ENCODE data around the gene ADGRL3.
"Not testable (repeated sequence)": the region's sequence is repeated elsewhere in the genome, so short reads cannot be mapped to it uniquely, and the experiment has no call there.

The ADGRL3 gene

DNA sequence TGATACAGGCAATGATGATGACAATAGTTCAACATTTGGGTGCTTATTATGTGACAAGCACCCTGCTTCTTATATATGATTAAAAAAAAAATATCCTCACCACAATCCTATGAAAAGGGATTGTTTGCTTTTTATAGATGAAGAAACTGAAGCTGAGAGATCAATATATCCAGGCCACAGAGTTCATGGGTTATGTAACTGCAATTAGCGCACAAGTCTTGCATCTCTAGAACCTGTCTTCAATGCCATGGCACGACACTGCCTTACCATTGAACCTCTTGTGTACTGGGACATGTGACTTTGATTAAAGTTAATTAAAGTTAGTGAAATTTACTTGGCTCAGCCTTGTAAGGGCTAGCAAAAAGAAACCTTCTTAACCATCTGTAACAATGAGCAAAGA is 599.7 kb downstream of the ADGRL3 start:
- Mint-ChIP-seq H3K36me3 (ENCODE audit: low read depth) (no peaks in the 10 kb centered on the region), H3K27ac (no peak overlapping the region), H3K4me1 (ENCODE audit: low read depth) (no peaks in the 10 kb centered on the region), H3K27me3 (no peaks in the 10 kb centered on the region), H3K9me3 (peaks cover 21% of the 10 kb centered on the region), H3K4me3 (no peak overlapping the region)

DNA sequence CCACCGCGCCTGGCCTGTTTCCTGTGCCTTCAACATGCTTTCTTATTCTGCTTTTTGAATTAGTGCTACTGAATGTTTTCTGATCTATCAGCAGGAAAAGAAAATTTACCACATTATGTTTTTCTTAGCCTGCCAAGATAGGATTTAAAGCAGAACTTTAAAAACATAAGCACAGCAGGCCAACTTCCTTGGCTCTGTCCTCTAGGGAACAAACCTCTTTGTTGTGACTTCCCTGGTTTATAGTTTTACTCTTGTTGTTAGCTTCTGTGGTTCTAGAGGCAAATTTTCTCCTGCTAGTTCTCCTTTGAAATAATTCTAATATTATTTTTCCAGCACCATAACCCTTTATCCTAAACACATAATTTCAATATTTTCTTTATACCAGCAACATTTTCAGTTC is 605.1 kb downstream of the ADGRL3 start:
- Mint-ChIP-seq H3K27ac (no peak overlapping the region), H3K4me3 (no peak overlapping the region), H3K36me3 (ENCODE audit: low read depth) (no peaks in the 10 kb centered on the region), H3K9me3 (peaks cover 19% of the 10 kb centered on the region), H3K4me1 (ENCODE audit: low read depth) (no peaks in the 10 kb centered on the region), H3K27me3 (no peaks in the 10 kb centered on the region)

DNA sequence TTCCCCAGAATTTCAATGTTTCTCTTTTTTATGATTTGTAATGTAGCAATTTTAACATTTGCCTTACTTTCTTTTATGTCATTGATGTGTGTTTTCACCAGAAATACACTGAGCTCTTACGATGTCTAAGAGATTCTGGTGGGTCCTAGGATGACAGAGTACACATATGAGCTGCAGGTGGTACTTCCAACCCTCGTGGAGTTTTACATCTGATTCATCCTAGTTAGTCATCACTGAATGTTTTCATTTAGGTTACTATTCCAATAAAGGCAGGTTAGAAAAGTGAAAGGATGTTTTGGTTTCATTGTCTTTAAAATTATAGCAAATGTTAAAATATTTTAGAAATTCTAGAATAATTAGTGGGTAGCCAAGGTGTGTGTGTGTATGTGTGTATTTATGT is 605.9 kb downstream of the ADGRL3 start:
- H3K27me3 Mint-ChIP-seq: no peaks in the 10 kb centered on the region
- no peak overlapping the region for H3K4me3 Mint-ChIP-seq
- no peaks in the 10 kb centered on the region for H3K36me3 Mint-ChIP-seq (ENCODE audit: low read depth)
- H3K4me1 Mint-ChIP-seq (ENCODE audit: low read depth): no peaks in the 10 kb centered on the region
- no peak overlapping the region for H3K27ac Mint-ChIP-seq
- H3K9me3 Mint-ChIP-seq: peaks cover 19% of the 10 kb centered on the region

DNA sequence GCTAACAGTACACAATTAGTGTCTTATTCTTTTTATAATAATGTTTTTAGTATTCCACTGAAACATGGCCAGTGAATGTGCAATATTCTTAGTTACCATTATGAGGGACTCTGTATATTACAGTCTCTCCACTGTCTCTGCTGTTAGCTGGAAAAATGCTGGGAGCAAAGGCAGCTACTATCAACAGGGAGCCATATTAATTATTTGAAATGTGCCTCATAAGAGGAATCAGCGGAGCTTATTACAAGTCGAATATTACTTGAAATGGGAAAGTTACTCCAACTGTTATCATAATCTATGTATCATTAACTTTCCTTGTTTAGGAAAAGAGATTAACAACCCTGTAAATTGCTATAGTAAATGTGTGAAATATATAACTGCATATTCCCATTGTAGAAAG is 612.0 kb downstream of the ADGRL3 start:
- Mint-ChIP-seq H3K27ac (no peak overlapping the region), H3K4me1 (ENCODE audit: low read depth) (no peaks in the 10 kb centered on the region), H3K36me3 (ENCODE audit: low read depth) (no peaks in the 10 kb centered on the region), H3K9me3 (peaks cover 3% of the 10 kb centered on the region), H3K4me3 (no peak overlapping the region), H3K27me3 (no peaks in the 10 kb centered on the region)

DNA sequence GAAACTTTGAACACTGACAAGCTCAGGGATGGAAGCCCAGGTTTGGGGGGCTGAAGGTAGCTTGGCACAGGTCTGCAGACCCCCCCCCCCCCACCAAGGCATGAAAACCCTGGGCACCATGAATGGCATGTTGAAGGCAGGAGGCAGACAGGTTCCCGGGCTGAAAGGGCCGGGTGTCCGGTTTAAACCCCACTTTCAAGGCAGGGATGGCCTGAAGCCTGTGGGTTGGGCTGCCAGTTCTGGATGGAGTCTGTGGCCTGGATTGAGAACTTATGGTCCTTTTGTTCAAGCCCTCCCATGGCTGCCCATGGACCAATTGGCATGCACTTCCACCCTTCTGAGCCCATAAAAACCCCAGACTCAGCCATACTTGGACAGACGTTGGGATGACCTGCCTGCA is 616.9 kb downstream of the ADGRL3 start:
- no peaks in the 10 kb centered on the region for H3K36me3 Mint-ChIP-seq (ENCODE audit: low read depth)
- no peaks in the 10 kb centered on the region for H3K4me1 Mint-ChIP-seq (ENCODE audit: low read depth)
- no peaks in the 10 kb centered on the region for H3K27me3 Mint-ChIP-seq
- peaks cover 6% of the 10 kb centered on the region for H3K9me3 Mint-ChIP-seq
- H3K4me3 Mint-ChIP-seq: no peak overlapping the region
- H3K27ac Mint-ChIP-seq: no peak overlapping the region

DNA sequence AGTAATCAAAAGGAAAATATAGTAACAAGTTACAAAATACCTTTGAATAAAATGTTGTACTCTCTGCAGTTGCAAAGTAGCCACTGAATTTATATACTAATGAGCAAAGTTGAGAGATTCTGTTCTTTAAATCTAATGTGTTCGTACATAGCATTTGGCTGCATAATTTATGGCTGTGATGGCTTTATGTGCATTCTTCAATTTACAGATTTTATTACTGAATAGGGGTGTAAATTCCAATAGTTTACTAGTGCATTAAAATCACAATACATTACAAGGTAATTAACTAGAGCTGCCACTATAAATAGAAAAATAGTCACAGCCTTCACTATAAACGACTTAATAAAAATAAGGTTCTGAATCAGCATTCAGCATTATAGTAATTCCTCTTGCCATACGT is 620.0 kb downstream of the ADGRL3 start:
- H3K27me3 Mint-ChIP-seq: no peaks in the 10 kb centered on the region
- H3K4me1 Mint-ChIP-seq (ENCODE audit: low read depth): no peaks in the 10 kb centered on the region
- no peaks in the 10 kb centered on the region for H3K36me3 Mint-ChIP-seq (ENCODE audit: low read depth)
- no peak overlapping the region for H3K4me3 Mint-ChIP-seq
- H3K9me3 Mint-ChIP-seq: peaks cover 6% of the 10 kb centered on the region
- no peak overlapping the region for H3K27ac Mint-ChIP-seq

DNA sequence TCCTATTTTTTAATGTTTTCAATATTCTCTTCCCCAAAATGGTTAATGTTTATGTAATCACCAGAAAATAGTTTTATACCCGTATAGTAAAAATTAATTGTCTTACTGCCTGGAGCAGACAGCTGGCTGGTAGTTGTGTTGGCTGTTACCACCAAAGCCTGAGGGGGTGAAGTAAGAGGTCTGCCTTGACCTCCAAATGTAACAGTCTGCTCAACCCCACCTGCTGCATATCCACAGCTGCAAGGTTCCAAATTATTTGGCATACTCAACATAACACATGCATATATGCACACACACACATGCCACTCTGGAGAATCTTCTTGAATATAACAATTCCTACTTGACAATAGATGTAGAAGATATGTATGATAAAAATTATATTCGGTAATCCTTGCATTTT is 624.3 kb downstream of the ADGRL3 start:
- no peak overlapping the region for H3K27ac Mint-ChIP-seq
- no peaks in the 10 kb centered on the region for H3K4me1 Mint-ChIP-seq (ENCODE audit: low read depth)
- peaks cover 9% of the 10 kb centered on the region for H3K9me3 Mint-ChIP-seq
- H3K36me3 Mint-ChIP-seq (ENCODE audit: low read depth): no peaks in the 10 kb centered on the region
- H3K4me3 Mint-ChIP-seq: no peak overlapping the region
- no peaks in the 10 kb centered on the region for H3K27me3 Mint-ChIP-seq

DNA sequence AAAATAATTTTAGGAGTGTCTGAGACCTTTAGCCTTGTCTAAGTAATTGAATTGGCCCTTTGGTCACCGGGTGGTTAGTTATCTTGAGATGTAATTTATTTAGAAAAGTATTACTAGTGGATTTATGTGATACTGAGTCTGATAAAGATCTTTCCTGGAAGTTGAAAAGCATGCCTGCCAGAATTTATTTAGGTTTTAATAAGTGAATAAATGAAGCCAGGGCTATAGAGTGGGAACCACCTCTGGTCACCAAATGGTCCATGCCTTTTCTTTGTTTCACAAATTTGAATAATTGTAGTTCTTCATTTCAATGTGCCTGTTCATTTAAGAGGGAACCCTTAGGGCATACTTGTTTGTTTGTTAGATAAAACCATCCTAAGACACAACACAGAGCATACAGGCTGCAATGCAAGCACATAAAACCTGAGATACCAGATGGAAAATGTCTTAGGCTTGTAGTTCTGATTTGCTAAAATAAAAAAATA is 627.8 kb downstream of the ADGRL3 start:
- Mint-ChIP-seq H3K27me3 (no peaks in the 10 kb centered on the region), H3K36me3 (ENCODE audit: low read depth) (no peaks in the 10 kb centered on the region)

DNA sequence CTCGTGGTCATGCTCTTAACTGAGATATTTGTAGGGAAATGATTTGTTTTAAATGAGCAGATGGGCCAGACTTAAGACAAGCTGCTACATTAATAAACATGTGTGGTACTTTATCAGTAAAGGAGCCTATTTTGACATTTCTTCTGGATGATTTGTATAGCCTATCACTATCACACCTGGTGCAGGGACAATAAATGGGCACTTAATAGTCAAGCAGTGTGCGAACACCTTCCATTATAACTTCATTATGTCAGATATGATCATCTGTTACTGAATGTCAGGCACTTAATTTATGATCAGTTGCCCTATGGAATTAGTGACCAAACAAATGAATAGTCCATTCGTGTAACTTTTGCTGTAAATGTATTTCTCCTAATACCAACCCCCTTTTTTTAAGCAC is 628.8 kb downstream of the ADGRL3 start:
- Mint-ChIP-seq H3K27ac (no peak overlapping the region), H3K9me3 (peaks cover 9% of the 10 kb centered on the region), H3K27me3 (no peaks in the 10 kb centered on the region), H3K36me3 (ENCODE audit: low read depth) (no peaks in the 10 kb centered on the region), H3K4me1 (ENCODE audit: low read depth) (no peaks in the 10 kb centered on the region), H3K4me3 (no peak overlapping the region)

More for the DNA sequence above, 627.8 kb downstream of the ADGRL3 start:
- H3K27ac Mint-ChIP-seq: no peak overlapping the region
- peaks cover 9% of the 10 kb centered on the region for H3K9me3 Mint-ChIP-seq
- H3K4me1 Mint-ChIP-seq (ENCODE audit: low read depth): no peaks in the 10 kb centered on the region
- no peak overlapping the region for H3K4me3 Mint-ChIP-seq

DNA sequence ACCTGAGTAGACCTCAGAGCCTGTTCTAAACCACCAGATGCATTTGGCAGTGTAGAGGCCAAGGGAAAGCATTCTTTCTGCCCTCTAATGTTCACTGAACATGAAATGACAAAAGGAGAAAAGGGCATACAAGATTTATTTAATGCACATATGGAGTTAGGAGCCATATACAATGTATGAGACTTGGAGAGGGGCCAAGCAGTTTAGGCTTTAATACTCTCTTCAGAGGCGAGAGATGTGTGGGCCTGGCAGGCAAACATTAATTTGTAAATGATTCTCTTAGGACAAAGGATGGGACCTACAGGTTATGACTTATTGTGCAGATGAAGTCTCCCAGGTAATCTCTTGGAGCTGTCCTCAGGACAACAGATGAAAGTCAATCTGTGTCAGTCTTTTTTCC is 631.9 kb downstream of the ADGRL3 start:
- Mint-ChIP-seq H3K4me3 (no peak overlapping the region), H3K36me3 (ENCODE audit: low read depth) (no peaks in the 10 kb centered on the region), H3K27ac (no peak overlapping the region), H3K9me3 (peaks cover 14% of the 10 kb centered on the region), H3K27me3 (no peaks in the 10 kb centered on the region), H3K4me1 (ENCODE audit: low read depth) (no peaks in the 10 kb centered on the region)

DNA sequence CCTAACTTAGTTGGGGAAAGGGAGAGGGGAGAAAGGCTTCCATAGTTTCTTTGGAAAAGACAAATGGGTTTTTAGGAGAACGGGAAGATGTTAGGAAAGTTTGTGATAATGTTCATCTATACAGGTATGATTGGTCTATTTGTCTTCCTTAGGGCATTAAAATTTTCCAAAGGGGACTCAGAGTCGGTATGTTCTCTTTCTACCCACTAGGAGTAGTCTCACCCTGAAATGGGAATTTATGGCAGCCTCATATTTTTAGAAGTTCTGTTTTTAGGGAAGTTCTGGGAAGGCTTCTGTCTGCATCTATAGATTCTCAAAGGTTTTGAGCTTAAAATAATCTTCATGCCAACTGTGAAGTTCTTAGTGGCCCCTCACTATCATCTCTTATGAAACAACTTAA is 637.3 kb downstream of the ADGRL3 start:
- Mint-ChIP-seq H3K4me3 (no peak overlapping the region), H3K36me3 (ENCODE audit: low read depth) (no peaks in the 10 kb centered on the region), H3K4me1 (ENCODE audit: low read depth) (no peaks in the 10 kb centered on the region), H3K27me3 (no peaks in the 10 kb centered on the region), H3K27ac (no peak overlapping the region), H3K9me3 (peaks cover 12% of the 10 kb centered on the region)

DNA sequence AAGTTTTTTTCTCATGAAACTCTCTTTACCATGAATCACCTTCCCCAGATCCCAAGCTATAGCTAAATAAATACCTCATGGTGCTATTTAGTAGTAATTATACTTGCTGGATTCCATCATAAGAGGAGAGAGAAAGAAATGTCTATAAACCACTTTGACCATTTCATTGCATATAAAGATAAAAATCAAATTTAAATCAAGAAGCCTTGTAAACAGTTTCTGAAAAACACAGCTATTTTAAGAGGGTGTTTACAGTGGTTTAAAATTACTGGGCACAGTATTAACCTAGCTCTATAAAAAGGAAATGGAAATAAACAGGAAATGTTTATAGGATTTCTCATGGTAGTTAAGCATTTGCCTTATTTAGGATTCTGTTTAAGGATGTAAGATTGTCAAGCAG is 637.9 kb downstream of the ADGRL3 start:
- H3K9me3 Mint-ChIP-seq: peaks cover 12% of the 10 kb centered on the region
- H3K27me3 Mint-ChIP-seq: no peaks in the 10 kb centered on the region
- H3K4me3 Mint-ChIP-seq: no peak overlapping the region
- H3K36me3 Mint-ChIP-seq (ENCODE audit: low read depth): no peaks in the 10 kb centered on the region
- H3K4me1 Mint-ChIP-seq (ENCODE audit: low read depth): no peaks in the 10 kb centered on the region
- H3K27ac Mint-ChIP-seq: no peak overlapping the region

DNA sequence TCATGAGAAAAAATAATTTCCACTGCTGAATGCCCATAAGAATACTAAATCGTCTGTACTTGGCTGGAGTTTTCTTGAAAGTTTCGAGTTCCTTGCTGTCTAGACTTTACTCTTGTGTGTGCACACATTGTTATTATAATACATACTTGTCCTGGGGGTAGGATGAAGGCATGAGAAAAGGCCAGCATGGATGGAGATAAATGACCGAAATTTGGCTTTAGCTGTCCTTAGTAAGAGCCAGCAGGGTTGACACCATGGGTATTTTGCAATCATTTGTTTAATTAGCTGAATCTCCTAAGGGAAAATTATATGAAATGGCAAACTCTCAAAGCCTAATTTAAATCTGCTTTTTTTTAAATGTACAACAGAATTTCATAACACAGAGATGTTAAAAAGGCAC is 641.6 kb downstream of the ADGRL3 start:
- Mint-ChIP-seq H3K36me3 (ENCODE audit: low read depth) (no peaks in the 10 kb centered on the region), H3K27ac (no peak overlapping the region), H3K4me1 (ENCODE audit: low read depth) (no peaks in the 10 kb centered on the region), H3K9me3 (peaks cover 7% of the 10 kb centered on the region), H3K27me3 (no peaks in the 10 kb centered on the region), H3K4me3 (no peak overlapping the region)

DNA sequence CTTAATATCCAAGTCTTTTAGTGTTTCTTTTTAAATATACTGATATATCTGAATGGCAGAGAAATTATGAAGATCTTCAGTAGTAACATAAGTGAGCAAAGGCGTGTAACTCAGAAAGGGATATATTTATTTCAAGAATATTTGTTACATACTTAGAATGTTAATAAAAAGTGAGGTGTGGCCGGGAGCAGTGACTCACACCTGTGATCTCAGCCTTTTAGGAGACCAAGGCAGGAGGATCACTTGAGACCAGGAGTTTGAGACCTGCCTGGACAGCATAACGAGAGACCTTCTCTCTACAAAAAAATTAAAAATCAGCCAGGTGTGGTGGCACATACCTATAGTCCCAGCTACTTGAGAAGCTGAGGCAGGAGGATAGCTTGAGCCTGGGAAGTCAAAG is 651.0 kb downstream of the ADGRL3 start:
- H3K27ac Mint-ChIP-seq: no peak overlapping the region

DNA sequence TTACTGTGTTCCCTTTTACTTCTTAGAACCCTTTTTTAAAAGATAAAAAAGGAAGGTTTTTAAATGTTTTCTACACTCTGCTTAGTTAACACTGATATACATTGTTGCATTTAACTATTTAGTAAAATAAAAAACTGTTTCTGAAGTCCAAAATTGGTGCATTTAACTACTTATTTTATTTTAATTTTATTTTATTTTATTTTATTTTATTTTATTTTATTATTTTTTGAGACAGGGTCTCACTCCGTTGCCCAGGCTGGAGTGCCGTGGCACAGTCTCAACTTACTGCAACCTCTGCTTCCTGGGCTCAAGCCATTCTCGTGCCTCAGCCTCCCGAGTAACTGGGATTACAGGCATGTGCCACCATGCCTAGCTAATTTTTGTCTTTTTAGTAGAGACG is 652.0 kb downstream of the ADGRL3 start:
- not testable (repeated sequence) for H3K27ac Mint-ChIP-seq; H3K9me3 Mint-ChIP-seq; H3K36me3 Mint-ChIP-seq (ENCODE audit: low read depth); H3K4me3 Mint-ChIP-seq; H3K4me1 Mint-ChIP-seq (ENCODE audit: low read depth); H3K27me3 Mint-ChIP-seq

More for the DNA sequence above, 651.0 kb downstream of the ADGRL3 start:
- Mint-ChIP-seq H3K27me3 (no peaks in the 10 kb centered on the region), H3K9me3 (peaks cover 4% of the 10 kb centered on the region), H3K4me1 (ENCODE audit: low read depth) (no peaks in the 10 kb centered on the region), H3K4me3 (no peak overlapping the region), H3K36me3 (ENCODE audit: low read depth) (no peaks in the 10 kb centered on the region)

DNA sequence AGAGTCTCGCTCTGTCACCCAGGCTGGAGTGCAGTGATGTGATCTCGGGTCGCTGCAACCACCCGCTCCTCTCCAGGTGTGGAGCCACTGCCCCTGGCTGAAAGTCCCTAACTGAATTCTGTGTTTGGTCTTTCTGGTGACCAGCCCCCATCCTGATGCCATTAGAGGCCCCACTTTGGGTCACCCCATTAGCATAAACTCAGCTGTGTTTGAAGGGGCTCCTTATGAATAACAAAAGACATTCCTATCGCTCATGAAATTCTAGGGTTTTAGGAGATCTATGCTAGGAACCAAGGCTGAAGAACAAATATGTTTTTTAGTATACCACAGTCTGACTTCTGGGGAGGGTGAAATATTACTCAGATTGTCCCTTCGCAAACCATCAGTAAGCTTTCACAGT is 652.9 kb downstream of the ADGRL3 start:
- no peaks in the 10 kb centered on the region for H3K27me3 Mint-ChIP-seq
- H3K27ac Mint-ChIP-seq: no peak overlapping the region
- H3K9me3 Mint-ChIP-seq: peaks cover 7% of the 10 kb centered on the region
- no peaks in the 10 kb centered on the region for H3K36me3 Mint-ChIP-seq (ENCODE audit: low read depth)
- H3K4me3 Mint-ChIP-seq: no peak overlapping the region
- no peaks in the 10 kb centered on the region for H3K4me1 Mint-ChIP-seq (ENCODE audit: low read depth)

DNA sequence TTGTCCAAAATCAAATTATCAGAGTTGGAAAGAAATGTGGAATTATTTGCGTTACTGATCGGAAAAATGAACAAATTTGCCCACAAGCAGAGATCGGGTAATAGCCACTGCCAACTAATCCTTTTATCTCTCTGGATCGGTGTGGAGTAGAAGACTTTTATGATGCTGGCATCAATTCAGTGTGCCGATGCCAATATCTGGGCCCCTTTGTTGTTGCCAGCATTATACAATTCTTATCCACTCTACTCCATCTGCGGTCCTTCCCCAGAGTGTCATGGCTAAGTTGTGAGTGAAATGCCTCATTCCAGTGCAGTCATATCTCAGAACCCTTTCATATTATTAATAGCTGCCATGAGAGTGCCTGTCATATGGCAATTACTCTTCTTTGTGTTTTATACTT is 660.2 kb downstream of the ADGRL3 start:
- Mint-ChIP-seq H3K4me3 (no peak overlapping the region), H3K27ac (no peak overlapping the region), H3K27me3 (no peaks in the 10 kb centered on the region), H3K4me1 (ENCODE audit: low read depth) (no peaks in the 10 kb centered on the region), H3K9me3 (peaks cover 6% of the 10 kb centered on the region), H3K36me3 (ENCODE audit: low read depth) (no peaks in the 10 kb centered on the region)

All from stimulated activated naive CD8-positive, alpha-beta T cell treated with anti-CD3 and anti-CD28 coated beads, Interleukin-15, Interleukin-2, amounts not matched to agents 100 ng/mL and 50 ng/mL, for 24 hours (primary cell).